Neural cell (in vitro differentiated cells): ENCODE data around the gene ARHGAP27. TPM values are rescaled to one million over a fixed set of nuclear protein-coding genes. Genes with fewer than 3 reads are reported as not detected.

Source experiments
- polyA plus RNA-seq: library from polyadenylated mRNA; depleted of rRNA; stranded (reverse); fragments of >200 nt; gene quantifications from 2 replicates; pipeline ENCODE4 v1.2.3, GENCODE V29; 2014

ARHGAP27 gene
- polyA plus RNA-seq, 1 donor from 2014 or later = 7.4 TPM

Other genes starting within 250 kb of the ARHGAP27 start
- gene FMNL1, start 211.0 kb downstream of the ARHGAP27 start, polyA plus RNA-seq = 3.8 and 5.6 TPM in 2 replicates
- gene SPATA32, start 170.8 kb downstream of the ARHGAP27 start, polyA plus RNA-seq = not detected in 2 replicates
- 6.6 and 6.7 TPM in 2 replicates for gene MAP3K14, start 115.8 kb downstream of the ARHGAP27 start, polyA plus RNA-seq
- gene PLEKHM1, start 57.9 kb upstream of the ARHGAP27 start, polyA plus RNA-seq = 3.1 and 5.5 TPM in 2 replicates